Gastroesophageal sphincter (tissue), 4 donors: ENCODE measurements around the gene CCS. TPM values are rescaled to one million over a fixed set of nuclear protein-coding genes. Genes with fewer than 3 reads are reported as not detected.
"Not testable (repeated sequence)": the region's sequence is repeated elsewhere in the genome, so short reads cannot be mapped to it uniquely, and the experiment has no call there.

Experiments used
- ATAC-seq: fragments of 150-250 bp; one replicate; pipeline ENCODE4 v1.9.1; 2016; ENCODE audit warnings: mild to moderate bottlenecking, moderate library complexity
- H3K27ac ChIP-seq, 4 donors: fragments of 200-600 bp; sonication (generic) in 3 of 4; 1 replicate in 3 of 4; 2 replicates in 1 of 4; pipeline ENCODE4 v1.5.1; 2016 to 2019
- H3K27me3 ChIP-seq: fragments of 200-600 bp; sonication (generic); one replicate; pipeline ENCODE4 v1.5.1; 2019
- H3K36me3 ChIP-seq, 2 donors: fragments of 200-600 bp; sonication (generic); one replicate each; pipeline ENCODE4 v1.5.1; 2019; ENCODE audit warnings: control low read depth in 1 of 2
- H3K4me1 ChIP-seq, 3 donors: fragments of 200-600 bp; sonication (generic); 1 replicate in 2 of 3; 2 replicates in 1 of 3; pipeline ENCODE4 v1.5.1; 2016 to 2019; ENCODE audit warnings: control low read depth in 2 of 3
- H3K4me3 ChIP-seq, 2 donors: fragments of 200-600 bp; sonication (generic); one replicate each; pipeline ENCODE4 v1.5.1; 2019; ENCODE audit warnings: mild to moderate bottlenecking in 1 of 2, moderate library complexity in 1 of 2
- H3K9me3 ChIP-seq, 3 donors: fragments of 200-600 bp; sonication (generic); one replicate each; pipeline ENCODE4 v1.5.1; 2017 to 2019; ENCODE audit warnings: control low read depth in 2 of 3
- EP300 ChIP-seq: sonication (generic); formaldehyde crosslinking; IDR thresholded peaks from one replicate; pipeline ENCODE4 v1.6.1; 2017; ENCODE audit warnings: antibody characterized with exemption, mild to moderate bottlenecking
- POLR2A ChIP-seq, 2 donors: fragments of 450-650 bp; IDR thresholded peaks; one replicate each; pipeline ENCODE4 v1.6.1; 2017; ENCODE audit warnings: antibody characterized with exemption in 2 of 2, mild to moderate bottlenecking in 2 of 2, moderate library complexity in 1 of 2
- POLR2AphosphoS5 ChIP-seq: sonication (generic); formaldehyde crosslinking; IDR thresholded peaks from one replicate; pipeline ENCODE4 v1.6.1; 2017; ENCODE audit warnings: antibody characterized with exemption
- WGBS, 2 donors: methylation state at CpG; one replicate each; pipeline ENCODE4 v1.1.5; 2018; ENCODE audit warnings: low coverage in 1 of 2; 5-methylcytosine and 5-hydroxymethylcytosine counted together
- total RNA-seq, 4 donors: library from RNA; depleted of rRNA; stranded (reverse); fragments of >200 nt; gene quantifications; one replicate each; pipeline ENCODE4 v1.1.0, GENCODE V29; 2016
- TF ChIP-seq, protein P1 (sequence below), 4 experiments: fragments of 200-600 bp in 2 of 4; fragments of 450-650 bp in 2 of 4; sonication (generic) in 1 of 4; IDR thresholded peaks; one replicate each; pipeline ENCODE4 v1.5.1; 2017 to 2019; ENCODE audit warnings: antibody characterized with exemption in 4 of 4, mild to moderate bottlenecking in 2 of 4, moderate library complexity in 2 of 4

Gene CCS
- total RNA-seq, 4 donors from 2014 or later = 28.1 to 41.7 (median 33.9) TPM

DNA sequence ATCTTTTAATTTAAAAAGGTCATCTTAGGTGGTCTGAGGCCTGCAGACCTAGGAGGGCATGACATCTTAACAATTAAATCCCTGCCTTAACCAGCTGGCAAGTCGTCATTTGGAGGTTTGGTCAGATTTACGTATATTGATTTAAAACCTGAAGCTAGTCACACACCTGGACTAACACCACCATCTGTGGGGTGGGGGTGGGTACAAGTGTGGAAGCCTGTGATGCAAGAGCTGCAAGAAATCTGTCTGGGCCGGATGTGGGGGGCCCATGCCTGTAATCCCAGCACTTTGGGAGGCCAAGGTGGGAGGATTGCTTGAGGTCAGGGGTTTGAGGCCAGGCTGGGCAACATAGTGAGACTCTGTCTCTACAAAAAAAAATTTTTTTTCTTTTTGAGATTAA, 11.7 kb upstream of the CCS start:
- TF ChIP-seq, protein P1, sequence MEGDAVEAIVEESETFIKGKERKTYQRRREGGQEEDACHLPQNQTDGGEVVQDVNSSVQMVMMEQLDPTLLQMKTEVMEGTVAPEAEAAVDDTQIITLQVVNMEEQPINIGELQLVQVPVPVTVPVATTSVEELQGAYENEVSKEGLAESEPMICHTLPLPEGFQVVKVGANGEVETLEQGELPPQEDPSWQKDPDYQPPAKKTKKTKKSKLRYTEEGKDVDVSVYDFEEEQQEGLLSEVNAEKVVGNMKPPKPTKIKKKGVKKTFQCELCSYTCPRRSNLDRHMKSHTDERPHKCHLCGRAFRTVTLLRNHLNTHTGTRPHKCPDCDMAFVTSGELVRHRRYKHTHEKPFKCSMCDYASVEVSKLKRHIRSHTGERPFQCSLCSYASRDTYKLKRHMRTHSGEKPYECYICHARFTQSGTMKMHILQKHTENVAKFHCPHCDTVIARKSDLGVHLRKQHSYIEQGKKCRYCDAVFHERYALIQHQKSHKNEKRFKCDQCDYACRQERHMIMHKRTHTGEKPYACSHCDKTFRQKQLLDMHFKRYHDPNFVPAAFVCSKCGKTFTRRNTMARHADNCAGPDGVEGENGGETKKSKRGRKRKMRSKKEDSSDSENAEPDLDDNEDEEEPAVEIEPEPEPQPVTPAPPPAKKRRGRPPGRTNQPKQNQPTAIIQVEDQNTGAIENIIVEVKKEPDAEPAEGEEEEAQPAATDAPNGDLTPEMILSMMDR (IDR thresholded peaks at IDR 0.05) = no peak
- TF ChIP-seq EP300 (no peak), POLR2A (IDR thresholded peaks at IDR 0.05) (no peak), POLR2AphosphoS5 (no peak)
- H3K4me1 ChIP-seq = peaks cover 0 to 8% (median 0%) of the 10 kb centered on the region in 3 donors
- no peaks in the 10 kb centered on the region for H3K27me3 ChIP-seq
- no peaks in the 10 kb centered on the region for H3K36me3 ChIP-seq
- no peak overlapping the region for H3K27ac ChIP-seq
- peaks cover 0 to 11% (median 0%) of the 10 kb centered on the region in 3 donors for H3K9me3 ChIP-seq
- ATAC-seq = no peak
- no peak overlapping the region for H3K4me3 ChIP-seq
- WGBS, 2 donors = 82 to 86% methylated on average over 3 of the region's 3 CpGs

DNA sequence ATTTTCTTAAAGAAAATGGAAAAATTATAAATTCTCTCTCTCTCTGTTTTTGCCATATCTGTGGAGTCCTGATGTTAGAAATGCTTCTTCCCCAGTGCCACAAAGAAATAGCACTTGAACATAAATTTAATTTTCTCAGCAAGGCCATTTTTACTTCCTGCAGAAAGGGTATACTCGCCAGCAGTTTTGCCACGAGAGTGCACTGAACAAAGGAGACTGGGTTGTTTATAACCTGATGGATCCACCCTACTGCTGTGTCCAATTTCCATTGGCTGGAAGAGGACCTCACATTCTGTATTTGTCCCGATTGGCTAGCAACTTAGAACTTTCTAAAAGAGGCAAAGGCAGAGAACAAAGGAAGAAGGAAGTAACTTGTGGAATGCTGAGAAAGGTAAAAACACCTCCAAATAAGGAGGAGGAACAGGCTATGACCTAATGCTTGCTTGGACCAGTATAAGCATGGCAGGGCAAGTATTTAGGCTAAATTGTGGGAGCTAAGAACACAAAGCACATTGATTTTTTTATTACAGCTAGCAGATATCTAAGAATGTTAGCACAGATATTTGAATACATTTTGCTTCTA, 10.3 kb upstream of the CCS start:
- peaks cover 0 to 11% (median 0%) of the 10 kb centered on the region in 3 donors for H3K9me3 ChIP-seq
- not testable (repeated sequence) for ATAC-seq, H3K4me1 ChIP-seq, H3K27me3 ChIP-seq, H3K27ac ChIP-seq, H3K4me3 ChIP-seq, H3K36me3 ChIP-seq
- 83 to 94% methylated on average over 2 to 3 of the region's 3 CpGs for WGBS, 2 donors

DNA sequence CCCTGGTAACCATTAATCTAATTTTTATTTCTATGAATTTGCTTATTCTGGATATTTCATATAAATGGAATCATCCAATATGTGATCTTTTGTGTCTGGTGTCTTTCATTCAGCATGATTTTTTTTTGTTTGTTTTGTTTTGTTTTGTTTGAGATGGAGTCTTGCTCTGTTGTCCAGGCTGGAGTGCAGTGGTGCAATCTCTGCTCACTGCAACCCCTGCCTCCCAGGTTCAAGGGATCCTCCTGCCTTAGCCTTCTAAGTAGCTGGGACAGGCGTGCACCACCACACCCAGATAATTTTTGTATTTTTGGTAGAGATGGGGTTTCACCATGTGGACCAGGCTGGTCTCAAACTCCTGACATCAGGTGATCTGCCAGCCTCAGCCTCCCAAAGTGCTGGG, 7.5 kb upstream of the CCS start:
- not testable (repeated sequence) for H3K27me3 ChIP-seq, ATAC-seq, H3K4me1 ChIP-seq, H3K27ac ChIP-seq, H3K4me3 ChIP-seq, H3K36me3 ChIP-seq
- peaks cover 0 to 11% (median 0%) of the 10 kb centered on the region in 3 donors for H3K9me3 ChIP-seq
- 83% methylated on average over 1 of the region's 1 CpG; no CpG with 5 or more reads in 1 of the 2 donors for WGBS, 2 donors

DNA sequence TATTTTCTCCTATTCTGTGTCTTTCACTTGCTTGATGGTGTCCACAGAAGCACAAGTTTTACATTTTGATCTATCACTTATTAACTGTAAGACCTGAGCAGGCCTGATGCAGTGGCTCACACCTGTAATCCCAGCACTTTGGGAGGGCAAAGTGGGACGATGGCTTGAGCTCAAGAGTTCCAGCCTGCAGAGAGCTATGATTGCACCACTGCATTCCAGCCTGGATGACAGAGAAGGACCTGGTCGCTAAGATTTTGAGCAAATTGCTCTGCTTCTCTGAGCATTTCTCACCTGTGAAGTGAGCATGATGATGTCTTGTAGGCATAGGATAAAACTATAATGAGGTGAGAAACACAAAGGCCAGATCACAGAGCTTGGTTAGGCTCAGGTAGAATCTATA, 6.8 kb upstream of the CCS start:
- Histone ChIP-seq H3K4me3 (no peak overlapping the region), H3K36me3 (no peaks in the 10 kb centered on the region), H3K9me3 (peaks cover 0 to 11% (median 0%) of the 10 kb centered on the region in 3 donors), H3K4me1 (no peaks in the 10 kb centered on the region), H3K27me3 (no peaks in the 10 kb centered on the region), H3K27ac (no peak overlapping the region)
- no peak for ATAC-seq
- TF ChIP-seq POLR2A (IDR thresholded peaks at IDR 0.05) = no peak
- TF ChIP-seq, protein P1 (IDR thresholded peaks at IDR 0.05) = no peak
- no peak for TF ChIP-seq POLR2AphosphoS5
- no peak for TF ChIP-seq EP300
- WGBS, 2 donors = 33 to 67% methylated on average over 1 of the region's 2 CpGs

DNA sequence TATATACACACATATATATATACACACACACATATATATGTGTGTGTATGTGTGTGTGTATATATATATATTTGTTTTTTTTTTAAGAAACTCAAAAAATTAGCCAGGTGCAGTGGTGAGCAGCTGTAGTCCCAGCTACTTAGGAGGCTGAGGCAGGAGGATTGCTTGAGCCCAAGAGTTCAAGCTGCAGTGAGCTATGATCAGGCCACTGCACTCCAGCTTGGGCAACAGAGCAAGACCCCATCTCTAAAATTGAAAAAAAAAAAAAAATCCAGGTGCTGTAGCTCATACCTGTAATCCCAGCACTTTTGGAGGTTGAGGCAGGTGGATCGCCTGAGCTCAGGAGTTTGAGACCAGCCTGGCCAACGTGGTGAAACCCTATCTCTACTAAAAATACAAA, 3.7 kb upstream of the CCS start:
- peaks cover 0 to 20% (median 14%) of the 10 kb centered on the region in 3 donors for H3K4me1 ChIP-seq
- ATAC-seq, H3K9me3 ChIP-seq, H3K4me3 ChIP-seq, H3K27me3 ChIP-seq, H3K27ac ChIP-seq, H3K36me3 ChIP-seq: not testable (repeated sequence)
- 65 to 67% methylated on average over 2 of the region's 2 CpGs for WGBS, 2 donors

DNA sequence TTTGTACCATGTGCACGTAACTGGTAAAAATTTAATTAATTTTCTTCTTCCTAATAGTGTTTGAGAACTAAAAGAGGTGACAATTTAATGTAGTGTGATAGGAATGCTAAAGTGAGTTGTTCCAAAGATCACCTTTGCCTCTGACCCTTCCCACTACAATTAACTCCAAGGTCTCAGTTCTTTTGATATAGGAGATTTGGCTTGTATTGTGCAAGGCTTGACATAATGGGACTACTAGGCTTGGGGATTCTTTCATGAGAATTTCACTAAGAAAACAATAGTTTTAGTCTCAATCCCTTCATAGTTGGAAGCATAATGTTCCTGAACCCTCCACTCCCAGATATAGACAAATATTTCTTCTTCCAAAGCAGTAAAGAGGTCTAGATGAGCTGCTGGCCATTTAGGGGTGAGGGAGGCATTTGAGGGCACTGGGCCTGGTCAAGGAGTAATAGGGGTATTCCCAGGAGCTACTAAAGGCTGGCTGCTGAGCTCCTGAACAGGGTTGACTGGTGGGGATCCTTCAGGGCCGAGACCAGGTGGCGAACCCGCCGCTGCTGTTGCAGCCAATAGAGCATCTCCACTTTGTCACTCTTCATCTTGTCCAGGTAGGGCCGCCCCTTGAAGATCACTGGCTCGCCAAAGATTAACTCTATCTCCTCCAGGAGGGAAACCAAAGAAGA, 2.8 kb upstream of the CCS start:
- no peak for ATAC-seq
- H3K9me3 ChIP-seq = no peaks in the 10 kb centered on the region
- TF ChIP-seq POLR2AphosphoS5 (no peak), EP300 (no peak), POLR2A (IDR thresholded peaks at IDR 0.05) (no peak)
- TF ChIP-seq, protein P1 (IDR thresholded peaks at IDR 0.05) = no peak
- peaks cover 0 to 29% (median 22%) of the 10 kb centered on the region in 3 donors for H3K4me1 ChIP-seq
- WGBS, 2 donors = 96 to 100% methylated on average over 3 to 7 of the region's 7 CpGs
- no peaks in the 10 kb centered on the region for H3K36me3 ChIP-seq
- H3K27me3 ChIP-seq = no peaks in the 10 kb centered on the region
- no peak overlapping the region for H3K27ac ChIP-seq
- no peak overlapping the region for H3K4me3 ChIP-seq
